Activated naive CD8-positive, alpha-beta T cell treated with anti-CD3 and anti-CD28 coated beads, Interleukin-2, amount 10 ng/mL, durations not matched to agents 7 days and 5 days (primary cell): ENCODE measurements around the gene UNC50. TPM values are rescaled to one million over a fixed set of nuclear protein-coding genes. Genes with fewer than 3 reads are reported as not detected.

Source experiments
- ATAC-seq: fragments of 150-1000 bp; cut with Tn5 transposase; one replicate; pipeline ENCODE4 v1.10.0; 2021; ENCODE audit warnings: low read depth, moderate library complexity
- POLR2A ChIA-PET: fragments of 350-600 bp; sonication (Branson Sonifier 250); formaldehyde crosslinking; loops from one replicate; lab custom pipeline; 2021; ENCODE audit warnings: antibody characterized with exemption; lab: Charles Lee
- DNase-seq: peaks from one replicate; pipeline ENCODE4 v3.0.0; 2021
- H3K27ac Mint-ChIP-seq: one replicate; pipeline ENCODE4 v1.8.0; 2022; ENCODE audit warnings: mild to moderate bottlenecking, mixed read lengths
- H3K27me3 Mint-ChIP-seq: one replicate; pipeline ENCODE4 v1.8.0; 2022; ENCODE audit warnings: mild to moderate bottlenecking, moderate library complexity, mixed read lengths
- H3K36me3 Mint-ChIP-seq: one replicate; pipeline ENCODE4 v1.8.0; 2021; ENCODE audit warnings: mild to moderate bottlenecking, mixed read lengths
- H3K4me1 Mint-ChIP-seq: one replicate; pipeline ENCODE4 v1.8.0; 2021; ENCODE audit warnings: mixed read lengths
- H3K4me3 Mint-ChIP-seq: one replicate; pipeline ENCODE4 v1.8.0; 2022; ENCODE audit warnings: mild to moderate bottlenecking, moderate library complexity, mixed read lengths
- H3K9me3 Mint-ChIP-seq: one replicate; pipeline ENCODE4 v1.8.0; 2021; ENCODE audit warnings: mixed read lengths
- total RNA-seq, 2 experiments: library from RNA; stranded (reverse); gene quantifications; one replicate each; pipeline ENCODE4 v1.2.3, GENCODE V29; 2021

Gene UNC50
- total RNA-seq, 2 experiments from 2014 or later = 31.3 to 34.9 TPM

DNA sequence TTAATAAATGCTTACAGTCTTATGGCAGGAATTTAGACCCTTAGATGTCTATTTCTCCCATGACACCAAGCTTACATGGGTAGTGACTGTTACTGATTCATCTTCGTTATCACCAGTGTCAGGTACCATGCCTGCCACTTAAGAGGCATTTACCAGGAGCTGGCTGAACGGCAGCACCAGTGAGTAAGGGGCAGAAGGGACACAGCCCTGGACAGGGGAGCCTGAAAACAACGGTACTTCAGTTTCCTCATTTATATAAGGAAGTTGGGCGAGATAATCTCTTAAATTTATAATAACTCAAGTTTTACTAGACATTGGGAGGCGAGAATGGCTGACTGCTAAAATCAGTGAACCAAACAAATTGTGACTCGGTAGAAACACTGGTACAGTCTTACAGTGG lies 1.3 kb upstream of the UNC50 start:
- POLR2A ChIA-PET = interaction anchor here (1.0 kb wide), 1 partner anchor 547 kb away, joined by 3 read pairs; the partner anchor contains the start of genes LIPT1 and TSGA10
- no peaks in the 10 kb centered on the region for H3K9me3 Mint-ChIP-seq
- peak overlapping the region; percentile 82 for H3K4me3 Mint-ChIP-seq
- peak overlapping the region; percentile 95 for H3K27ac Mint-ChIP-seq
- peaks cover 48% of the 10 kb centered on the region for H3K4me1 Mint-ChIP-seq
- H3K27me3 Mint-ChIP-seq = no peaks in the 10 kb centered on the region
- peaks cover 14% of the 10 kb centered on the region for H3K36me3 Mint-ChIP-seq
- DNase-seq (no peak), ATAC-seq (no peak)

DNA sequence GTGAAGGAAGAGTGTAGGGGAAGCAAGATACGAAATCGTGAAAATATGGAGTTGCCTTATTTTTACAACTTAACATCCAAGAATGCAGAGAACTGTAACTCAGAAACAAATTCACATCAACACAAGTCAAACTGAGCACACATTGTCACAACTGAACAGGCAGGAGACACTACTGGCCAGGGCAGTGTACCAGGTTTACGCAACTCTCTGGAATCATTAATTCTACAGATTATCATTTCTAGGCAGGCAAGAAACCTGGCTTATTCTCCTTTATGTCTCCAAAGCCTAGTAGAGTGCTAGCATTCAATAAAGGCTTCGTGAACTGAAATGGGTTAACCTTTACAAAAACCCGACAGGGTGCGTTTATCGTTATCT lies 661 bp upstream of the UNC50 start:
- POLR2A ChIA-PET = interaction anchor here (1.0 to 1.9 kb wide), 2 partner anchors 123 to 547 kb away, joined by 3 to 6 read pairs; partner anchors contain the start of genes LIPT1, MGAT4A and TSGA10
- H3K9me3 Mint-ChIP-seq = no peaks in the 10 kb centered on the region
- no peaks in the 10 kb centered on the region for H3K27me3 Mint-ChIP-seq
- peak overlapping the region; percentile 95 for H3K27ac Mint-ChIP-seq
- H3K4me1 Mint-ChIP-seq = peaks cover 48% of the 10 kb centered on the region
- peak overlapping the region; percentile 82 for H3K4me3 Mint-ChIP-seq
- H3K36me3 Mint-ChIP-seq = peaks cover 14% of the 10 kb centered on the region
- DNase-seq (no peak), ATAC-seq (no peak)

DNA sequence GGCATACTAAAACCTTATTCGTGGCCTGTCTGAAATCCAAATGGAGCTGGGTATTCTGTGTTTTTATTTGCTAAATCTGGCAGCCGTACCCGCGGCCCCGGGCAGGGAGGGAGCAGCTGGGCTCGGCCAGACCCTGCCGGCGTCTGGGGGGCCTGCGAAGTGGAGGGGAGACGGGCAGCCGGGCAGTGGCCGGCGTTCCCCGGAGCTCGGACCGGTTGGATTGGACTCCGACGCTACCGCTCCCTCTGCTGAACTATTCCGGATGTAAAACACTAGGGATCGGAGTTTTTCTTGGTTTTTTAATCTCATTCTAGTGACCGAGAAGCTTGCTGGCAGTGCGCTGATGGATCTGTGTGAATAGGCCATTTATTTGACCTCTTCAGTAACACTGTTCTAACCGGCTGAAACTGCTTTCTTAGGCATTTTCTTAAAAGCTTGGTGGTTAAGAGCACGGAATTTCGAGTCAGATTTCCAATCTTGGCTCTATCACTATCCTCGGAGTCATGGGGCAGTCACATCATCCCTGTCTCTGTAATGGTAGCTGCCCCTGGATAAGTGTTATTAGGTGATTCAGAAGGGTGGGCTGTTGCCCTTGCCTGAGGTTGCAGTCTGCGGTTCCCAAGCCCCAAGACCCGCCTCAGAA lies 694 bp downstream of the UNC50 start:
- ATAC-seq (no peak), DNase-seq (no peak)
- Mint-ChIP-seq H3K9me3 (no peaks in the 10 kb centered on the region), H3K27me3 (no peaks in the 10 kb centered on the region), H3K4me3 (peak overlapping the region; percentile 82), H3K36me3 (peaks cover 24% of the 10 kb centered on the region), H3K27ac (peak overlapping the region; percentile 95), H3K4me1 (peaks cover 48% of the 10 kb centered on the region)
- POLR2A ChIA-PET = interaction anchor here (0.5 to 1.9 kb wide), 7 partner anchors 9 to 162 kb away, joined by 3 to 11 read pairs (median 5); partner anchors contain the start of gene MGAT4A

DNA sequence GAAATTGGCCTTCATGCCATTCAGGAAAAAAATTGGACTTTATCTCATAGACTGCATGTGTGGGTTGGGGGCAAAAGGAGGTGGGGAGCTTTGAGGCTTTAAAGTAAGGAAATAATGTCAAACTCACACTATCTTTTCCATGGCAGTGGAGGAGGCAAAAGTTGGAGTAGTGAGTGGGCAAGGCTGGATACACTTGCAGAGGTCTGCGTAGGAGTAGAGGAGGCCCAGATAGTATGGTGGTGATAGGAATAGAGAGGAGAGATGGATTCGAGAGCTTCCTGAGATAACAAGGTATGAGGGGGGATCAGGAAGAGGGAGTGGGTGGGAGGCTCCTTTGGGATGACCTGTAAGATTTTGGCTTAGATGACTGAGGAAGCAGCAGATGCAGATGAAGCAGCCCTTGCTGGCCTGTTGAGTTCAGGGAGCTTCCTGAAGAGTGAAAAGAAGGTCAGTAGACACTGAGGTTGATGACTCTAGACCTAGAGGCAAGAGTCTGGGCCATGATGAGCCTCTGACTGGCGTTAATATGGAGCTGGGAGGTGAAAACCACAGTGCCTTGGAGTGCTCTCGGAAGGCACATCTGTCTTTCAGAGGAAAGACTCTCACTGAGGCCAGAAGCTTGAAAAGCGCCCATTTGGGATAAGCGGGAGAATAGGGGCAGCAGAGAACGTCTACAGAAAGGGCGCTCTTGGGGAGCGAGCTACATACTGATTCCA lies 5.8 kb downstream of the UNC50 start:
- H3K9me3 Mint-ChIP-seq = no peaks in the 10 kb centered on the region
- H3K27me3 Mint-ChIP-seq = no peaks in the 10 kb centered on the region
- DNase-seq (no peak), ATAC-seq (no peak)
- H3K4me1 Mint-ChIP-seq = peaks cover 35% of the 10 kb centered on the region
- peaks cover 49% of the 10 kb centered on the region for H3K36me3 Mint-ChIP-seq
- H3K27ac Mint-ChIP-seq = no peak overlapping the region
- no peak overlapping the region for H3K4me3 Mint-ChIP-seq
- POLR2A ChIA-PET = no interaction called here

DNA sequence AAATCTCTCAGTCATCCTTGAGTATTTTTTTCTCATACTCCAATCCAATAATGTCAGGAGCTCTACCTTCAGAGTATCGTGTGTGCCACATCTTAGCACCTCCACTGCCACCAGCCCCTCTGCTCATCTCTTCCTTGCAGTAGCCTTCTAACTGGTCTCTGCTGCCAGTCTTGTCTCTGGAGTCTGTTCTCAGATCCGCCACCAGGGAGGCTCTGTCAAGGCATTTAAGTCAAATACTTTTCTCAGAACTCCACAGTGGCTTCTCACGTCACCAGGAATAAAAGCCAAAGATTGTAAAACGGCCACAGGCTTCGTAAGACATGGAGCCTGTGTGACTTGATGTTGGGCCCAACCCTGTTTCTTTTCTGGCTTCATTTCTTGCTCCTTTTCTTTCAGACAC lies 7.1 kb downstream of the UNC50 start:
- peaks cover 27% of the 10 kb centered on the region for H3K4me1 Mint-ChIP-seq
- H3K9me3 Mint-ChIP-seq = no peaks in the 10 kb centered on the region
- H3K4me3 Mint-ChIP-seq = no peak overlapping the region
- DNase-seq (no peak), ATAC-seq (no peak)
- peak overlapping the region; percentile 8 for H3K27ac Mint-ChIP-seq
- POLR2A ChIA-PET = no interaction called here
- no peaks in the 10 kb centered on the region for H3K27me3 Mint-ChIP-seq
- H3K36me3 Mint-ChIP-seq = peaks cover 51% of the 10 kb centered on the region

DNA sequence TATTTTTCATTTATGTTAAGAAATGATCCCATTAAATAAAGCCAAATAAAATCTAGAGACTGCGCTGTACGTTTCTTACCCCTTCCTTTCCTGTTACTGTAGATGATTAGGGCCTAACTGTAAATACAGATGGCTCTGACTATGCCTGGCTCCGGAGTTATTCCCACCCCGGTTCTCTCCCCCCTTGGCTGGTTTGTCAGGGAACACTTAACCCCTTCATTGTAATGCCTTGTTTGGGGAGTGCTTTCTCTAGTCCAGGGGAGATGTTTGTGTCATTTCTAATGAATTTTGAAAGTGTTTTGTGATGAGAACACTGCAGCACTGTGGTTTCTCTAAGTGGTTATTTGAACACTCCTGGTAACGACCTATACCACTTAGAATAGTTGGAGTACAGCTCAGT lies 8.8 kb downstream of the UNC50 start:
- peaks cover 18% of the 10 kb centered on the region for H3K4me1 Mint-ChIP-seq
- no peak for DNase-seq
- no peaks in the 10 kb centered on the region for H3K27me3 Mint-ChIP-seq
- H3K9me3 Mint-ChIP-seq = no peaks in the 10 kb centered on the region
- POLR2A ChIA-PET = interaction anchor here (0.7 to 2.4 kb wide), 2 partner anchors 8 to 17 kb away, joined by 3 to 11 read pairs; partner anchors contain the start of genes COA5 and UNC50
- peak overlapping the region; percentile 37 for H3K27ac Mint-ChIP-seq
- H3K36me3 Mint-ChIP-seq = peaks cover 47% of the 10 kb centered on the region
- no peak overlapping the region for H3K4me3 Mint-ChIP-seq
- no peak for ATAC-seq

DNA sequence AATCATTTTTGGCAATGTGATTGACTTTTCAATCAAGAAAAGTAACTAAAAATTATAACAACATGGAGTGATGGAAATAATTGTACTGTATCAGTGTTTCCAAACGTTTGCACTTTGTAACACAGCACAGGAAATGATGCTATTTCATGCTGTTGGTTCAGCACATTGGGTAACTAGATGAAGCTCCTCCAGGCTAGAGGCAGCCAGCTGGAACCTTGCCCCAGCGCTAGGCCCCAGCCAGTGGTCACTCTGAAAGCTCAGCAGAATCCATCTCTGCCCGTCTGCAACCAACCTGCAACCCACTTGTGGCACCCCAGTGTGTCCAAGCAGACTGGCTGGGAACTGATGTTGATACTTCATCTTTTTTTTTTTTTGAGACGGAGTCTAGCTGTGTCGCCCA lies 15.3 kb downstream of the UNC50 start:
- POLR2A ChIA-PET = interaction anchor here (1.0 kb wide), 1 partner anchor 11 kb away, joined by 4 read pairs; no protein-coding TSS in a partner anchor
- ATAC-seq = no peak
- peaks cover 16% of the 10 kb centered on the region for H3K4me1 Mint-ChIP-seq
- DNase-seq = no peak
- peaks cover 28% of the 10 kb centered on the region for H3K36me3 Mint-ChIP-seq
- no peak overlapping the region for H3K4me3 Mint-ChIP-seq
- H3K9me3 Mint-ChIP-seq = no peaks in the 10 kb centered on the region
- no peaks in the 10 kb centered on the region for H3K27me3 Mint-ChIP-seq
- peak overlapping the region; percentile 10 for H3K27ac Mint-ChIP-seq

DNA sequence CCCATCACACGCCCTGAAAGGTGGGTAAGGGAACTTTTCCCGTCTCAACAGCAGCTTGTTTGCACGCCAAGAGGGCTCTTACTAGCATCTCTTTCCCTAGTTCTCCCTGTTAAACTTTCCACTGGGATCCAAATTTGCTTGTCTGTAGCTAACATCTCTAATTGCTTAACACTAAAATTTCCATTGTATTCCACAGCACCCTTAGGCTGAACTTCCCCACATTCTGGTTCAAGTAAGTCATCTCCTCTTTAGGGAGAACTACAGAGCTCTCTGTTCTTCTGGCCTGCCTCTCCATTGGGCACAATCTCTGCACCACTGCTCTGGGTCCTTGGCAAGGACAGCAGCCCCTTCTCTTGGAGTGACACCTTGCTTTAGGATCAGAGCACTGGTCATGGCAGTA lies 24.0 kb downstream of the UNC50 start:
- Mint-ChIP-seq H3K27me3 (no peaks in the 10 kb centered on the region), H3K9me3 (no peaks in the 10 kb centered on the region), H3K36me3 (peaks cover 48% of the 10 kb centered on the region), H3K4me3 (no peak overlapping the region), H3K4me1 (peaks cover 24% of the 10 kb centered on the region), H3K27ac (peak overlapping the region; percentile 30)
- DNase-seq (no peak), ATAC-seq (no peak)
- POLR2A ChIA-PET = no interaction called here

DNA sequence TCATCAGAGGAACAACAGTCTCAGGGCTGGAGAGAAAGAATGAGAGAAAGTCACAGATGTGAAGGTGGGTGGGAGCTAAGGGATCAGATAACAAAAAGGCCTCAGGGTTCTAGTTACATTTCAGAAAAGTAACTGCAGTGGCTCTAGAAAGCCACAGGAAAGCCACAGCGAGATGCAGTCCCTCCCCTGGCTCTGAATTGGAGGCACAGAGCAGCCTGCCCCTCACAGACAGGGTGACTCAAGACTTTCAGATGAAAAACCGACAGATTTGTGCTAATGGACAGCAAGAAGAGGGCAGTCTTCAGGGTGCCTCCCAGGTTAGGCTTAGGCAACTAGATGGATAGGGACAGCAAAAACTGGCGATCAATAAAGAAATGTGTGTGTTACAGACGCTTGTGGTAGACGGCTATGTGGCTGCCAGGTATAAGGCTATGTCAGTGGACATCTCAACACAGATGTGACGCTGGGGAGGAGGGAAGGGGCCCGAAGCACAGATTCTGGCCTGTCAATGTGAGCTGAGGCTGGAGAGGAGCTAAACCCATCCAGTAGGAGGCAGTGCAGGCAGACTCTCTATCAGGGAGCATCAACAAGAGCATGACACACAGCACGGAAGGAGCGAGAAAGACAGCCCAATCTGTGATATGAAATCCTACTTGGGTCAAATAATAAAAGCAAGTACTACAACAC lies 26.2 kb downstream of the UNC50 start:
- Mint-ChIP-seq H3K36me3 (peaks cover 41% of the 10 kb centered on the region), H3K27me3 (no peaks in the 10 kb centered on the region), H3K4me1 (peaks cover 34% of the 10 kb centered on the region), H3K9me3 (no peaks in the 10 kb centered on the region), H3K27ac (peak overlapping the region; percentile 84), H3K4me3 (peak overlapping the region; percentile 50)
- DNase-seq = peak; percentile 49
- peak; percentile 76 for ATAC-seq
- POLR2A ChIA-PET = interaction anchor here (0.5 to 1.5 kb wide), 5 partner anchors 11 to 913 kb away, joined by 3 to 6 read pairs (median 4); no protein-coding TSS in a partner anchor

DNA sequence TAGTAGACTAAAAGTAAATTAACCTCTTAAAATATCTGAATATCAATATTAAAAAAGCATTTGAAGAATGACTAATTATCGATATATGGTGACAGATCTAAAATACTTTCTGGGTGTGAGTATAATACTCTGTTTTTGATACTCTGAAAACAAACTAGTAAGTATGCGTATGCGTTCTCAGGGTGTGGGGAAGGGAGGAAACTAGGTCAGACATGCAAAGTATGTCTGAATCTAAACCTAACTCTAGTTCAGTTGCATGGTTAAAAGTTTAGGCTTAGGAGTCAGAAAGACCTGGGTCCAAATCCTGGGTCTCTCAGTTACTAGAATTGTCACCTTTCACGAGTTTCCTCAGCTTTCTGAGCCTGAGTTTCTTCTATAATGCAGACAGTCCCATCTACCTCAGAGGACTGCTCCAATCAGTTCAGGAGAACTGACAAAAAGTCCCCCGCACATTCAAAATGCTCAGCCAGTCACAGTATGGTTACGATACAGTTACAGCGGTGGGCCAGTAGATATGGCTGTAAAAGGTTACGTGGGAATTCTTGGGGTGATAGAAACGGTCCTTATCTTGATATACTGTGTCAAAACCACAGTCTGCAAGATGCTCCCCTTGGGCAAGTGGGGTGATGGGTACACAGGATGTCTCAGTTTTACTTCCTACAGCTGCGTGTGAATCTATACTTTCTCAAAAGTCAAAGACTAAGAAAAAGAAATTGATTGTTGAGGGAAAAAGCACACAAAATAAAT lies 29.2 kb downstream of the UNC50 start:
- peaks cover 38% of the 10 kb centered on the region for H3K36me3 Mint-ChIP-seq
- peaks cover 32% of the 10 kb centered on the region for H3K4me1 Mint-ChIP-seq
- POLR2A ChIA-PET = no interaction called here

DNA sequence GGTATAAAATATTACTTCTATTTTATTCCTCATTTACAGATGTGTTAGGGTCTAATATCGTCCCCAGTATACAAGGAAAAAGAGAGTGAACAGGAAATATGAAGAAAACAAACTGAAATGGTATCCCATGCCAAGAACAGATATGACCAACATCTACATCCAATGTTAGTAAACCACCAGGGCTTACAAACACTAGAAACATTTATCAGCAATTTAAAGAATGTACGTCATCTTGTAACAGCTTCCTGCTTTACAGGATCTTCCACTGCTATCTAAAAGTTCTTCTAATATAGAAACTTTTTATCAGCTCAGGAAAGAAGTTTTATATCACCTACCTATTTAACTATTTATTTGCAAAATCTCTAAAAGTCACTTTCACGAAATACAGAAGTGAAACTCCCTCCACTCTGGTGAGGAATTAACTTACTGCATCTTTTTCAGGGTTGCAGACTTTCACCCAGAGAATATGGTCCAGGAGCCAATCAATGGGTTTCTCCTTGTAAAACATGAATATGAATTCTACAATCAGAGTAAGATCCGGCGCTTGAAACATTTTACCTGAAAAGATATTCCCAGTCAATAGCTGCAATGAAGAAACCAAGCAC lies 35.2 kb downstream of the UNC50 start:
- Mint-ChIP-seq H3K36me3 (peaks cover 24% of the 10 kb centered on the region), H3K27ac (no peak overlapping the region), H3K9me3 (no peaks in the 10 kb centered on the region), H3K4me3 (no peak overlapping the region), H3K27me3 (no peaks in the 10 kb centered on the region), H3K4me1 (peaks cover 5% of the 10 kb centered on the region)
- DNase-seq = no peak
- no peak for ATAC-seq
- POLR2A ChIA-PET = interaction anchor here (1.1 kb wide), 1 partner anchor 88 kb away, joined by 3 read pairs; the partner anchor contains the start of gene MGAT4A

More for the DNA sequence above, 29.2 kb downstream of the UNC50 start:
- Mint-ChIP-seq H3K27me3 (no peaks in the 10 kb centered on the region), H3K27ac (peak overlapping the region; percentile 89), H3K9me3 (no peaks in the 10 kb centered on the region), H3K4me3 (peak overlapping the region; percentile 80)
- DNase-seq = no peak
- ATAC-seq = peak; percentile 71

DNA sequence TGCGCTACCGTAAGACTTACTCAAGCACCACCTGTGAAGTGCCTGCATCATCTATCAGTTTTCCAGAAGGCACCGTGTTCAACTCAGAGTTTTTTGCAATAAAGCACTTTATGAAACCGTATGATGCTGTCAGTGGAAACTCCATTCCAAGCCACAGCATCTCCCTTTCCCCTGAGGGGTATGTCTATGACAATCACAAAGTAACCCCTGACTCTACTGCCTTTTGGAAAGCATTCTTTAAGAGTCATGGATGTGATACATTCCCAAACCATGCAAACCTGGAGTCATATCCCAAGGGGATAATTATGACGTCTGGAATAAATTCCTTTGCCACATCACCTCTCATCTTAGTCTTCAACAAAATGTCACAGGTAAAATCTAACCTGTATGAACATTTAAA lies 39.2 kb downstream of the UNC50 start:
- POLR2A ChIA-PET = no interaction called here

More for the DNA sequence above, 39.2 kb downstream of the UNC50 start:
- H3K36me3 Mint-ChIP-seq = peaks cover 34% of the 10 kb centered on the region
- no peaks in the 10 kb centered on the region for H3K27me3 Mint-ChIP-seq
- no peak for DNase-seq
- no peak overlapping the region for H3K27ac Mint-ChIP-seq
- ATAC-seq = no peak
- no peaks in the 10 kb centered on the region for H3K9me3 Mint-ChIP-seq
- peaks cover 36% of the 10 kb centered on the region for H3K4me1 Mint-ChIP-seq
- H3K4me3 Mint-ChIP-seq = no peak overlapping the region
